ENCODE measurements around the gene DGKE.

The DGKE gene

GRCh38 chr17:56793957-56794356 lies 40.0 kb upstream of the DGKE start:
- Histone ChIP-seq H3K79me2 (ENCODE audit: low read length) (no peaks in the 10 kb centered on the region), H3K9ac (ENCODE audit: low read length) (no peak overlapping the region), H3K27ac (ENCODE audit: low read length) (no peak overlapping the region), H3K36me3 (replicated peaks; ENCODE audit: insufficient read depth, low read length) (no peaks in the 10 kb centered on the region), H3K27me3 (replicated peaks; ENCODE audit: insufficient read depth, low read length) (no peaks in the 10 kb centered on the region), H3K9me2 (replicated peaks; ENCODE audit: insufficient read depth, low read length) (no peaks in the 10 kb centered on the region), H3K4me1 (ENCODE audit: low read length) (no peaks in the 10 kb centered on the region), H3K4me3 (ENCODE audit: low read length) (no peak overlapping the region), H4K20me1 (ENCODE audit: insufficient read depth, low read length) (no peaks in the 10 kb centered on the region), H3K4me2 (ENCODE audit: low read depth, low read length) (no peak overlapping the region), H2AFZ (ENCODE audit: low read length) (no peak overlapping the region), H3F3A (ENCODE audit: insufficient read depth, low read length) (no peaks in the 10 kb centered on the region), H3K9me3 (replicated peaks; ENCODE audit: insufficient read depth, low read length) (no peaks in the 10 kb centered on the region)
- no peak for DNase-seq
- TF ChIP-seq EZH2phosphoT487 (IDR thresholded peaks at IDR 0.05; ENCODE audit: low read length) (no peak), EZH2 (optimal IDR thresholded peaks at IDR 0.05; ENCODE audit: low read depth, low read length) (no peak)
- TF ChIP-seq, protein P1, sequence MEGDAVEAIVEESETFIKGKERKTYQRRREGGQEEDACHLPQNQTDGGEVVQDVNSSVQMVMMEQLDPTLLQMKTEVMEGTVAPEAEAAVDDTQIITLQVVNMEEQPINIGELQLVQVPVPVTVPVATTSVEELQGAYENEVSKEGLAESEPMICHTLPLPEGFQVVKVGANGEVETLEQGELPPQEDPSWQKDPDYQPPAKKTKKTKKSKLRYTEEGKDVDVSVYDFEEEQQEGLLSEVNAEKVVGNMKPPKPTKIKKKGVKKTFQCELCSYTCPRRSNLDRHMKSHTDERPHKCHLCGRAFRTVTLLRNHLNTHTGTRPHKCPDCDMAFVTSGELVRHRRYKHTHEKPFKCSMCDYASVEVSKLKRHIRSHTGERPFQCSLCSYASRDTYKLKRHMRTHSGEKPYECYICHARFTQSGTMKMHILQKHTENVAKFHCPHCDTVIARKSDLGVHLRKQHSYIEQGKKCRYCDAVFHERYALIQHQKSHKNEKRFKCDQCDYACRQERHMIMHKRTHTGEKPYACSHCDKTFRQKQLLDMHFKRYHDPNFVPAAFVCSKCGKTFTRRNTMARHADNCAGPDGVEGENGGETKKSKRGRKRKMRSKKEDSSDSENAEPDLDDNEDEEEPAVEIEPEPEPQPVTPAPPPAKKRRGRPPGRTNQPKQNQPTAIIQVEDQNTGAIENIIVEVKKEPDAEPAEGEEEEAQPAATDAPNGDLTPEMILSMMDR (IDR thresholded peaks at IDR 0.05; ENCODE audit: low read length), result no peak

GRCh38 chr17:56795221-56795865 lies 38.6 kb upstream of the DGKE start:
- Histone ChIP-seq H3K9ac (ENCODE audit: low read length) (no peak overlapping the region), H3K9me3 (replicated peaks; ENCODE audit: insufficient read depth, low read length) (no peaks in the 10 kb centered on the region), H3K36me3 (replicated peaks; ENCODE audit: insufficient read depth, low read length) (no peaks in the 10 kb centered on the region), H3K9me2 (replicated peaks; ENCODE audit: insufficient read depth, low read length) (no peaks in the 10 kb centered on the region), H3K4me1 (ENCODE audit: low read length) (no peaks in the 10 kb centered on the region), H3K27ac (ENCODE audit: low read length) (no peak overlapping the region), H3K4me3 (ENCODE audit: low read length) (no peak overlapping the region), H3F3A (ENCODE audit: insufficient read depth, low read length) (no peaks in the 10 kb centered on the region), H2AFZ (ENCODE audit: low read length) (no peak overlapping the region), H3K27me3 (replicated peaks; ENCODE audit: insufficient read depth, low read length) (no peaks in the 10 kb centered on the region), H3K79me2 (ENCODE audit: low read length) (no peaks in the 10 kb centered on the region), H3K4me2 (ENCODE audit: low read depth, low read length) (no peak overlapping the region), H4K20me1 (ENCODE audit: insufficient read depth, low read length) (no peaks in the 10 kb centered on the region)
- TF ChIP-seq EZH2 (optimal IDR thresholded peaks at IDR 0.05; ENCODE audit: low read depth, low read length) (no peak), EZH2phosphoT487 (IDR thresholded peaks at IDR 0.05; ENCODE audit: low read length) (no peak)
- TF ChIP-seq, protein P1 (IDR thresholded peaks at IDR 0.05; ENCODE audit: low read length), result no peak
- DNase-seq, result no peak

GRCh38 chr17:56796536-56796935 lies 37.4 kb upstream of the DGKE start:
- no peak overlapping the region for H3K9ac ChIP-seq (ENCODE audit: low read length)
- H3K9me3 ChIP-seq (replicated peaks; ENCODE audit: insufficient read depth, low read length), result no peaks in the 10 kb centered on the region
- TF ChIP-seq, protein P1 (IDR thresholded peaks at IDR 0.05; ENCODE audit: low read length), result no peak
- TF ChIP-seq EZH2 (optimal IDR thresholded peaks at IDR 0.05; ENCODE audit: low read depth, low read length) (no peak), EZH2phosphoT487 (IDR thresholded peaks at IDR 0.05; ENCODE audit: low read length) (no peak)
- H4K20me1 ChIP-seq (ENCODE audit: insufficient read depth, low read length), result no peaks in the 10 kb centered on the region
- no peaks in the 10 kb centered on the region for H3K4me1 ChIP-seq (ENCODE audit: low read length)
- no peak overlapping the region for H2AFZ ChIP-seq (ENCODE audit: low read length)
- no peaks in the 10 kb centered on the region for H3F3A ChIP-seq (ENCODE audit: insufficient read depth, low read length)
- H3K27me3 ChIP-seq (replicated peaks; ENCODE audit: insufficient read depth, low read length), result no peaks in the 10 kb centered on the region
- no peak overlapping the region for H3K4me3 ChIP-seq (ENCODE audit: low read length)
- no peak overlapping the region for H3K27ac ChIP-seq (ENCODE audit: low read length)
- H3K4me2 ChIP-seq (ENCODE audit: low read depth, low read length), result no peak overlapping the region
- no peaks in the 10 kb centered on the region for H3K79me2 ChIP-seq (ENCODE audit: low read length)
- H3K36me3 ChIP-seq (replicated peaks; ENCODE audit: insufficient read depth, low read length), result no peaks in the 10 kb centered on the region
- DNase-seq, result no peak
- no peaks in the 10 kb centered on the region for H3K9me2 ChIP-seq (replicated peaks; ENCODE audit: insufficient read depth, low read length)

Measured in MM.1S (cell line).